DOHH2 (cell line): Measurements from ENCODE around the gene DOP1B.
"Not testable (repeated sequence)": the region's sequence is repeated elsewhere in the genome, so short reads cannot be mapped to it uniquely, and the experiment has no call there.

Source experiments
- H3F3A ChIP-seq: fragments of 200-600 bp; sonication (generic), shearing (Covaris generic); 2 replicates; pipeline ENCODE4 v1.6.0; 2016; ENCODE audit warnings: antibody characterized with exemption, mild to moderate bottlenecking; ENCODE audit not compliant: control insufficient read depth, insufficient read depth
- H3K27ac ChIP-seq: fragments of 200-600 bp; sonication (generic); 2 replicates; pipeline ENCODE4 v1.5.1; 2014; ENCODE audit warnings: low read depth, mild to moderate bottlenecking, low read length, moderate library complexity
- H3K27me3 ChIP-seq: fragments of 200-600 bp; sonication (generic); 2 replicates; pipeline ENCODE4 v1.6.1; 2014; ENCODE audit warnings: mild to moderate bottlenecking, low read length, mixed read lengths; ENCODE audit not compliant: control insufficient read depth
- H3K36me3 ChIP-seq: fragments of 200-600 bp; sonication (generic); 2 replicates; pipeline ENCODE4 v1.6.1; 2014; ENCODE audit warnings: mild to moderate bottlenecking, low read length, moderate library complexity, mixed read lengths; ENCODE audit not compliant: control insufficient read depth
- H3K4me1 ChIP-seq: fragments of 200-600 bp; sonication (generic); 2 replicates; pipeline ENCODE4 v1.6.1; 2014; ENCODE audit warnings: mild to moderate bottlenecking, low read length, mixed read lengths; ENCODE audit not compliant: control insufficient read depth
- H3K4me2 ChIP-seq: fragments of 200-600 bp; sonication (generic); 2 replicates; pipeline ENCODE4 v1.6.0; 2014; ENCODE audit warnings: mild to moderate bottlenecking, low read length, moderate library complexity
- H3K4me3 ChIP-seq: fragments of 200-600 bp; sonication (generic); 2 replicates; pipeline ENCODE4 v1.5.1; 2014; ENCODE audit warnings: mild to moderate bottlenecking, low read length, mixed read lengths
- H3K79me2 ChIP-seq: fragments of 200-600 bp; sonication (generic); 2 replicates; pipeline ENCODE4 v1.6.1; 2014; ENCODE audit warnings: mild to moderate bottlenecking, low read length, mixed read lengths; ENCODE audit not compliant: control insufficient read depth
- H3K9me2 ChIP-seq: fragments of 200-600 bp; sonication (generic); replicated peaks from 2 replicates; pipeline ENCODE4 v1.6.1; 2014; ENCODE audit warnings: mild to moderate bottlenecking, low read length, mixed read lengths; ENCODE audit not compliant: control insufficient read depth
- H3K9me3 ChIP-seq: fragments of 200-600 bp; sonication (generic); 2 replicates; pipeline ENCODE4 v1.6.1; 2014; ENCODE audit warnings: antibody characterized with exemption, low read length, mixed read lengths; ENCODE audit not compliant: control insufficient read depth, insufficient read depth
- H4K20me1 ChIP-seq: fragments of 200-600 bp; sonication (generic); 2 replicates; pipeline ENCODE4 v1.6.0; 2014; ENCODE audit warnings: low read depth, mild to moderate bottlenecking, antibody characterized with exemption, low read length, moderate library complexity; ENCODE audit not compliant: control insufficient read depth, insufficient read depth
- EZH2phosphoT487 ChIP-seq: fragments of 200-600 bp; sonication (generic); IDR thresholded peaks from 2 replicates; pipeline ENCODE4 v1.6.1; 2017; ENCODE audit warnings: borderline replicate concordance, mild to moderate bottlenecking, antibody characterized with exemption, low read length, moderate library complexity, mixed read lengths
- TF ChIP-seq, protein P1 (sequence below): fragments of 200-600 bp; sonication (generic); IDR thresholded peaks from one replicate; pipeline ENCODE4 v1.5.1; 2014; ENCODE audit warnings: antibody characterized with exemption, mild to moderate bottlenecking, low read depth, low read length; ENCODE audit not compliant: poor library complexity, severe bottlenecking

DOP1B gene

DNA sequence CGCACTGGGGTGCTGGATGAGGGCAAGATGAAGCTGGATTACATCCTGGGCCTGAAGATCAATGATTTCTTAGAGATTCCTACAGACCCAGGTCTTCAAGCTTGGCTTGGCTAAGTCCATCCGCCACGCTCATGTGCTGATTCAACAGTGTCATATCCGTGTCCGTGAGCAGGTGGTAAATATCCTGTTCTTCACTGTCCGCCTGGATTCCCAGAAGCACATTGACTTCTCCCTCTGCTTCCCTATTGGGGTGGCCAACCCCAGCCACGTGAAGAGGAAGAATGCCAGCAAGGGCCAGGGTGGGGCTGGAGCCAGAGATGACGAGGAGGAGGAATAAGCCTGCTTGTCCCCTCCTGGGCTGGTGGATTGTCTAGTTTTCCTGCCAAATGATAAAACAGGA, 23.9 kb upstream of the DOP1B start:
- no peaks in the 10 kb centered on the region for H4K20me1 ChIP-seq
- H3F3A ChIP-seq: no peaks in the 10 kb centered on the region
- TF ChIP-seq, protein P1, sequence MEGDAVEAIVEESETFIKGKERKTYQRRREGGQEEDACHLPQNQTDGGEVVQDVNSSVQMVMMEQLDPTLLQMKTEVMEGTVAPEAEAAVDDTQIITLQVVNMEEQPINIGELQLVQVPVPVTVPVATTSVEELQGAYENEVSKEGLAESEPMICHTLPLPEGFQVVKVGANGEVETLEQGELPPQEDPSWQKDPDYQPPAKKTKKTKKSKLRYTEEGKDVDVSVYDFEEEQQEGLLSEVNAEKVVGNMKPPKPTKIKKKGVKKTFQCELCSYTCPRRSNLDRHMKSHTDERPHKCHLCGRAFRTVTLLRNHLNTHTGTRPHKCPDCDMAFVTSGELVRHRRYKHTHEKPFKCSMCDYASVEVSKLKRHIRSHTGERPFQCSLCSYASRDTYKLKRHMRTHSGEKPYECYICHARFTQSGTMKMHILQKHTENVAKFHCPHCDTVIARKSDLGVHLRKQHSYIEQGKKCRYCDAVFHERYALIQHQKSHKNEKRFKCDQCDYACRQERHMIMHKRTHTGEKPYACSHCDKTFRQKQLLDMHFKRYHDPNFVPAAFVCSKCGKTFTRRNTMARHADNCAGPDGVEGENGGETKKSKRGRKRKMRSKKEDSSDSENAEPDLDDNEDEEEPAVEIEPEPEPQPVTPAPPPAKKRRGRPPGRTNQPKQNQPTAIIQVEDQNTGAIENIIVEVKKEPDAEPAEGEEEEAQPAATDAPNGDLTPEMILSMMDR: no peak
- TF ChIP-seq EZH2phosphoT487: no peak
- H3K4me2 ChIP-seq: no peak overlapping the region
- H3K36me3 ChIP-seq: no peaks in the 10 kb centered on the region
- H3K27ac ChIP-seq: no peak overlapping the region
- H3K9me2 ChIP-seq: no peaks in the 10 kb centered on the region
- H3K9me3 ChIP-seq: no peaks in the 10 kb centered on the region
- no peak overlapping the region for H3K4me3 ChIP-seq
- peaks cover 63% of the 10 kb centered on the region for H3K27me3 ChIP-seq
- no peaks in the 10 kb centered on the region for H3K79me2 ChIP-seq
- H3K4me1 ChIP-seq: peaks cover 20% of the 10 kb centered on the region

DNA sequence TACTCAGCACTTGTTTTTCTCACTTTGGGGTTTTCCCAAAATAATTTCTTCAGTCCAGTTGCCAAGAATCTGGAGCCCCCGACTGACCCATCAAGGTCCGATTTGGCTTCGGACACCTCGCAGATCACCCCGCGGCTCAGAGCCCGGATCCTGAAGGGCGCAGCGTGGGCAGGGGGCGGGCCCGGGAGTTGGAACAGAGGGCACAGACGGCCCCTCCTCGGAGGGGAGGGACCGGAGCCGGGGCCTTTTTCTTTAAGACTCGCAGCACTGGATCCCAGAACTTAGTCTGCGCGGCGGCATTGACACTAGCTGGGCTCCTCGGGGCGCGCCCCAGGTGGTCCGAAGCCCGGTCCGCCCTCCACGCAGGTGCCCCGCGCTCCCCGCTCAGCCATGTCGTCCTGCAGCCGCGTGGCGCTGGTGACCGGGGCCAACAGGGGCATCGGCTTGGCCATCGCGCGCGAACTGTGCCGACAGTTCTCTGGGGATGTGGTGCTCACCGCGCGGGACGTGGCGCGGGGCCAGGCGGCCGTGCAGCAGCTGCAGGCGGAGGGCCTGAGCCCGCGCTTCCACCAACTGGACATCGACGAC, 21.7 kb upstream of the DOP1B start, which contains the start of gene CBR3:
Gene CBR3, plus strand, starts transcription at position 277 of the 588 bp plus-strand sequence. Its CDS starts 114 bp downstream, at position 391.
- Histone ChIP-seq H3K27me3 (peaks cover 62% of the 10 kb centered on the region), H3K79me2 (no peaks in the 10 kb centered on the region), H3K4me3 (peak within 1 kb of the TSS; percentile 65), H3K27ac (no peak within 1 kb of the TSS), H4K20me1 (no peaks in the 10 kb centered on the region), H3F3A (no peaks in the 10 kb centered on the region), H3K4me2 (peak within 1 kb of the TSS; percentile 59), H3K9me2 (no peaks in the 10 kb centered on the region), H3K36me3 (no peaks in the 10 kb centered on the region), H3K4me1 (peaks cover 20% of the 10 kb centered on the region), H3K9me3 (no peaks in the 10 kb centered on the region)
- TF ChIP-seq EZH2phosphoT487: no peak
- TF ChIP-seq, protein P1: no peak

DNA sequence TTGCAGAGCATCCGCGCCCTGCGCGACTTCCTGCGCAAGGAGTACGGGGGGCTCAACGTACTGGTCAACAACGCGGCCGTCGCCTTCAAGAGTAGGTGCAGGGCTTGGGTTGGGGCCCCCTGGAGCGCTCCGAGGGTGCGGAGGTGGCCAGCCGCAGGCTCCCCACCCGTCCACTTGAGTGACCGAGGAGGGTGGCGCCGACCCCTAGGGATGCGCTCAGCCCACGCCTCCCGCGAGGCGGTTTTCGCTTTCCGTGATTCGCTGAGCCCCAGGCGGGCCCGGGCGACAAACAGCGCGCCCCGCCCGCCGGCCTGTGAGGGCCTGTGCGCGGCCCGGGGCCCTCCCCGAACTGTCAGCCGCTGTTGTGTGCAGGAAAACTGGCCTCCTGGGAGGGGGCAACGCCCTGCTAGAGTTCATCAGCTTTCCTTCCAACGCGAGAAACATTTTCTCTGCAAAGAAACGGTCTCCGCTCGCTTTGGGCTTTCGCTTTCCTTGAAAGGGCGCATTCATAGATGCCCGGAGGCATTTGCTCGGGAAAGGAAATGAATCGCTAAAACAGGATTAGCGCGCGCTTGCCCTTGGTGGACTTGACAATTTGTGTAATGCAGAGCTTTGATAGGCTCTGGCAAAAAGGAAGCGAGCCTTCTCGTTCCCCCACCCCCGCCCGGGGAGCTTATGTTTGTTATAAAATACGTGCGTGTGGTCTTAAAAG, 21.1 kb upstream of the DOP1B start:
- Histone ChIP-seq H3K4me3 (peak overlapping the region; percentile 65), H4K20me1 (no peaks in the 10 kb centered on the region), H3K4me2 (peak overlapping the region; percentile 59), H3K79me2 (no peaks in the 10 kb centered on the region), H3K36me3 (no peaks in the 10 kb centered on the region), H3F3A (no peaks in the 10 kb centered on the region), H3K9me2 (no peaks in the 10 kb centered on the region), H3K4me1 (peaks cover 19% of the 10 kb centered on the region), H3K9me3 (no peaks in the 10 kb centered on the region), H3K27ac (no peak overlapping the region), H3K27me3 (peaks cover 61% of the 10 kb centered on the region)
- TF ChIP-seq, protein P1: no peak
- peak; percentile 96; the same call in 1 of the 2 replicates for TF ChIP-seq EZH2phosphoT487

DNA sequence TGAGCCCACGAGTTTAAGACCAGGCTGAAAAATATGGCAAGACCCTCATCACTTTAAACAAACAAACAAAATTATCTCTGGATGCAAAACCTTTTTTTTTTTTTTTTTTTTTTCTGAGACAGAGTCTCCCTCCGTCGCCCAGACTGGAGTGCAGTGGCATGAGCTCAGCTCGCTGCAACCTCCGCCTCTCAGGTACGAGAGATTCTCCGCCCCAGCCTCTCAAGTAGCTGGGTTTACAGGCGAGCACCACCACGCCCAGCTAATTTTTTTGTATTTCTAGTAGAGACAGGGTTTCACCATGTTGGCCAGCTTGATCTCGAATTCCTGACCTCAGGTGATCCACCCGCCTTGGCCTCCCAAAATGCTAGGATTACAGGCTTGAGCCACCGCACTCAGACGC, 16.8 kb upstream of the DOP1B start:
- H3K4me3 ChIP-seq, H3K4me2 ChIP-seq, H3K27ac ChIP-seq, H3F3A ChIP-seq, H3K9me2 ChIP-seq, H4K20me1 ChIP-seq, H3K9me3 ChIP-seq, H3K79me2 ChIP-seq, H3K36me3 ChIP-seq: not testable (repeated sequence)
- peaks cover 18% of the 10 kb centered on the region for H3K4me1 ChIP-seq
- peaks cover 38% of the 10 kb centered on the region for H3K27me3 ChIP-seq
